ENCODE measurements around the gene IQGAP2. TPM values are rescaled to one million over a fixed set of nuclear protein-coding genes. Genes with fewer than 3 reads are reported as not detected.

IQGAP2 gene
- total RNA-seq, 2 donors from 2014 or later, result 117 to 134 TPM

DNA sequence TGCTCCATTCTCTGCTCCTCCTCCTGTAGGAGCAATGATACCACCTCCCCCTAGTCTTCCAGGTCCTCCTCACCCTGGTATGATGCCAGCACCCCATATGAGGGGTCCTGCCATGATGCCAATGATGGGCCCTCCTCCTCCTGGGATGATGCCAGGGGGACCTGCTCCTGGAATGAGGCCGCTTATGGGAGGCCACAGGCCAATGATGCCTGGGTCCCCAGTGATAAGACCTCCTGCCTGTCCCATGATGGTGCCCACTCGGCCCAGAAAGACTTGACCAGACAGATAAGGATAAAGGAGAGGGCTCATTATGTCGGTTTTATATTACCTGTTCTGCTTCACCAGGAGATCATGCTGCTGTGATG is 26.2 kb upstream of the IQGAP2 start:
- Mint-ChIP-seq H3K4me3 (no peak overlapping the region), H3K36me3 (ENCODE audit: low read depth) (peaks cover 4% of the 10 kb centered on the region), H3K4me1 (peaks cover 29% of the 10 kb centered on the region), H3K27me3 (no peaks in the 10 kb centered on the region), H3K27ac (peak overlapping the region; percentile 43)
- DNase-seq (no peak), ATAC-seq (no peak)
- no peaks in the 10 kb centered on the region for H3K9me3 ChIP-seq (ENCODE audit: control insufficient read depth, low read length, poor library complexity, severe bottlenecking)

DNA sequence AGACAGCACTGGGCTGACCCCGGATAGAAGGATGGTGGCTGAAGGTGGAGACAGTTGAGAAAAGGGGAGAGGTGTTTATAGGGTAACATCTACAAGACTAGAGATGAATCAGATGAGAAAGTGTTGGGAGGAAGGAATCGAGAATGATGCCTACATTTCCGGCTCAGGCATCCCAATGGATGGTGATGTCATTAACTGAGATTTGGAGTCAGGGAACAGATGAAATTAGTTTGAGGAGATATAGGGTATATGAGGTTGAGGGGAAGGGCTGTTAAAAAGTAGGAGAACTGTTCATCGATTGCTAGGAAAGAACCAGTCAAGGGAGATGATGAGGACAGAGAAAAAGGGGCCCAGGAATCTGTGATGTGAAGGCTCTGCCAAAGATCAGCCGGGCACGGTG is 24.7 kb upstream of the IQGAP2 start:
- peak overlapping the region; percentile 68 for H3K4me3 Mint-ChIP-seq
- peaks cover 36% of the 10 kb centered on the region for H3K4me1 Mint-ChIP-seq
- no peaks in the 10 kb centered on the region for H3K27me3 Mint-ChIP-seq
- H3K9me3 ChIP-seq (ENCODE audit: control insufficient read depth, low read length, poor library complexity, severe bottlenecking), result no peaks in the 10 kb centered on the region
- ATAC-seq (no peak), DNase-seq (no peak)
- H3K36me3 Mint-ChIP-seq (ENCODE audit: low read depth), result peaks cover 4% of the 10 kb centered on the region
- H3K27ac Mint-ChIP-seq, result peak overlapping the region; percentile 91

DNA sequence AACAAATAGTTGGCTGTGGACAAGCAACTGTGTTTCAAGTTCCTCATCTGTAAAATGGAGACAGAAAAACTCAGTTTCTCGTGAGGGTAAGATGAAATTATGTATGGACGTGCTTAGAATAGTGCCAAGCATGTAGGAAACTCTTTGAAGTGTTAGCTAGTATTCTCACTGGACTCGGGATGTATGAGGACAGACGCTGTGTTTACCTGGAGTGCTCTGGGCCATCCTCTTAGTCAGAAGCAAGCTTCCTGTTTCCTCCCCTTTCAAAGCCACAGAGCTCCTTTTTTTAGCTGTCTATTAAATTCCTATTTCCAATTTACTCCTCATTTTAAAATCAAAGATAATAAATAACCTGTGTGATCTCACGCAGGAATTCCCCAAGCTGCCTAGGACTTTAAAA is 23.8 kb upstream of the IQGAP2 start:
- H3K36me3 Mint-ChIP-seq (ENCODE audit: low read depth), result peaks cover 4% of the 10 kb centered on the region
- peak overlapping the region; percentile 31 for H3K4me3 Mint-ChIP-seq
- peak; percentile 76 for ATAC-seq
- DNase-seq, result no peak
- no peaks in the 10 kb centered on the region for H3K27me3 Mint-ChIP-seq
- no peaks in the 10 kb centered on the region for H3K9me3 ChIP-seq (ENCODE audit: control insufficient read depth, low read length, poor library complexity, severe bottlenecking)
- H3K4me1 Mint-ChIP-seq, result peaks cover 43% of the 10 kb centered on the region
- peak overlapping the region; percentile 91 for H3K27ac Mint-ChIP-seq

DNA sequence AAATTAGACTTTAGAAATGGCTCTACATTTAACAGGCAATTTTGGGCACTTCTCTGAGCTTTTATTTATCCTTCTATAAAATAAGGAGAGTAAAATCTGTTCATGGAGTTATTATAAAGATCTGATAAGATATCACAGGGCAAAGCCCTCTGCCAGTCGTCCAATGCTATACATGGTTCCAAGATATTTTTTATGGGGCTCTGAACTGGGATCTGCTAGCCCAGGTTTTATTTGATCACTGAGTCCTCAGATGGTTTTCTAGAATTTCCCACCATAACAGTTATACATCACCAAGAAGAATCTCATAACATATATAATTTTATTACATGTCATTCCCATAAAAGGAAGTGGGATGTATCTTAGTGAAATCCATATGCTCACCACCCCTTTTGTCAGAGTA is 23.2 kb upstream of the IQGAP2 start:
- H3K9me3 ChIP-seq (ENCODE audit: control insufficient read depth, low read length, poor library complexity, severe bottlenecking), result no peaks in the 10 kb centered on the region
- Mint-ChIP-seq H3K27ac (peak overlapping the region; percentile 91), H3K4me1 (peaks cover 43% of the 10 kb centered on the region), H3K36me3 (ENCODE audit: low read depth) (peaks cover 4% of the 10 kb centered on the region), H3K27me3 (no peaks in the 10 kb centered on the region), H3K4me3 (no peak overlapping the region)
- ATAC-seq (no peak), DNase-seq (no peak)

DNA sequence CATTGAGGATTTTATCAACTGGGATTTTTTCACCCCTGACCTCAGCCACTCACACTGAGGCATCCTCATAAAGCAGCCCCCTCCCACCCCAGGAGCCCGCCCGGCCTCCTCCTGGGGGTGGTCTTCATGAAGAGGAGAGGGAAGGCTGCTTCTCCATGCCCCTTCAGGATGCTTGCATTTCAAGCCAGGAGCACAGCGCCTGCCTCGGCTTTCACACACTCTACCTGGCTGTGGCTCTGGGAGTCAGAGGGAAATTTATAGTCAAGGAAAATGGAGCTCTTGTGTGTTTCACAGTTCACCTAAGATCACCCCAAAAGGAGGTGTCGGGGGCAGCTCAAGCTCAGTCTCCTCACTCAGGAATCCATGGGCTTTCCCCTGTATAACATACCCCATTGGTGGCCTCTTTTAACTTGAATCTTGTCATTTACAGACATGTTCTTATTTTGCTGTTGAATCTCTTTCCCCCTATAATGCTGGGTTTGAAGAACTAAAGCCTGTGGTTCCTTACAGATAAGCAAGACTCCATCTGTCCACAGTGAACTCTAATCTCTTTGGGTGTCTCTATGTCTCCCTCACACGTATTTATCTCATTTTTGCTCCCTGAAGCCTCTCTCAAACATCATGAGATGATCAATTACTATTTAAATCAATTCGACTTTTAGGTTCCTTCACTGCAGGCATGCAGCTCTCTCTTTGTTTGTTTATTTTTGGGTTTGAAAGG is 22.6 kb upstream of the IQGAP2 start:
- peak overlapping the region; percentile 91 for H3K27ac Mint-ChIP-seq
- H3K9me3 ChIP-seq (ENCODE audit: control insufficient read depth, low read length, poor library complexity, severe bottlenecking), result no peaks in the 10 kb centered on the region
- ATAC-seq (no peak), DNase-seq (no peak)
- H3K36me3 Mint-ChIP-seq (ENCODE audit: low read depth), result peaks cover 4% of the 10 kb centered on the region
- peak overlapping the region; percentile 36 for H3K4me3 Mint-ChIP-seq
- no peaks in the 10 kb centered on the region for H3K27me3 Mint-ChIP-seq
- H3K4me1 Mint-ChIP-seq, result peaks cover 46% of the 10 kb centered on the region

DNA sequence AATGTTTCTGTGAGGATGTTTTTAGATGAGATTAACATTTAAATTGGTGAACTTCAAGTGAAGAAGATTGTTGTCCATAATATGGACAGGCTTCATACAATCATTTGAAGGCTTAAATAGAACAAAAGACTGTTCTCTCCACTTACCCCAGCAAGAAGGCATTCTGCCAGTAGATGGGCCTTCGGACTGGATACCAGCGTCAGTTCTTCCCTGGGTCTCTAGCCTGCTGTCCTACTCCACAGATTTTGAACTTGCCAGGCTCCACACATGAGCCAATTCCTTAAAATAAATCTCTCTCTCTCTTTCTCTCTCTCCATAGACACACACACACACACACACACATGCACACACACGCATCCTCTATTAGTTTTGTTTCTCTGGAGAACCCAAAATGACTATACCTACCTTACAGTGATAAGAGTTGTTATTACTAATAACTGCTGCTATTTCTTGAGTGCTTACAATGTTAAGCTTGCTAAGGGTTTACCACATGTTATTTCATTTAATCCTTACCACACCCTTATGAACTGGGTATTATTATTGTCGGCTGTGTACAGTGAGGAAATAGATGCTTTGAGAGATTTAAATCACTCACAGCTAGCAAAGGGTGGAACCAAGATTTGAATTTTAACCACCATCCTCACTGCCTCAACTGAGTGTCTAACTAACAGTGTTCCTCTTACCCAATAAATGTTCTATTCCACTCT is 19.8 kb upstream of the IQGAP2 start:
- H3K4me1 Mint-ChIP-seq, result peaks cover 45% of the 10 kb centered on the region
- no peaks in the 10 kb centered on the region for H3K27me3 Mint-ChIP-seq
- no peaks in the 10 kb centered on the region for H3K9me3 ChIP-seq (ENCODE audit: control insufficient read depth, low read length, poor library complexity, severe bottlenecking)
- ATAC-seq (peak; percentile 35), DNase-seq (no peak)
- peaks cover 2% of the 10 kb centered on the region for H3K36me3 Mint-ChIP-seq (ENCODE audit: low read depth)
- H3K4me3 Mint-ChIP-seq, result peak overlapping the region; percentile 66
- H3K27ac Mint-ChIP-seq, result peak overlapping the region; percentile 34

DNA sequence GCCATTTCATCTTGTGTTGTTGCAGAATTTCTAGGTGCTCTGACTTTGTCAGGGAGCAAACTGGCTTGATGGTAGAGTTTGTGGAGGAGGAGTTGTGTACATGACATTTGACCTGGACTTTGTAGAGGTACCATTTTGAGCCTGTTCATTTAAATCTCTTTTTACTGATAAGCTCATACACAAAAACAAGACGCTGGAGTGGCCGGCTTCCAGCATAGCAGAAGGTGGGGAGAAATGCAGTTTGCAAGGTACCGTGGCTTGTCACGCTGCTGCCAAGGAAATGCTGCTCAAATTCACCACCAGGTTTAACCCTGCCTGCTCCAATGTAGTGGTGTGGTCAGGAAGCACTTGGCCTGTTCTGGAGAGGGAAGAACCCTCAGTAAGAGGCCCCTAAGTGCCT is 18.9 kb upstream of the IQGAP2 start:
- DNase-seq (no peak), ATAC-seq (peak; percentile 32)
- H3K4me3 Mint-ChIP-seq, result no peak overlapping the region
- H3K36me3 Mint-ChIP-seq (ENCODE audit: low read depth), result no peaks in the 10 kb centered on the region
- H3K27me3 Mint-ChIP-seq, result no peaks in the 10 kb centered on the region
- peaks cover 36% of the 10 kb centered on the region for H3K4me1 Mint-ChIP-seq
- peak overlapping the region; percentile 34 for H3K27ac Mint-ChIP-seq
- no peaks in the 10 kb centered on the region for H3K9me3 ChIP-seq (ENCODE audit: control insufficient read depth, low read length, poor library complexity, severe bottlenecking)

DNA sequence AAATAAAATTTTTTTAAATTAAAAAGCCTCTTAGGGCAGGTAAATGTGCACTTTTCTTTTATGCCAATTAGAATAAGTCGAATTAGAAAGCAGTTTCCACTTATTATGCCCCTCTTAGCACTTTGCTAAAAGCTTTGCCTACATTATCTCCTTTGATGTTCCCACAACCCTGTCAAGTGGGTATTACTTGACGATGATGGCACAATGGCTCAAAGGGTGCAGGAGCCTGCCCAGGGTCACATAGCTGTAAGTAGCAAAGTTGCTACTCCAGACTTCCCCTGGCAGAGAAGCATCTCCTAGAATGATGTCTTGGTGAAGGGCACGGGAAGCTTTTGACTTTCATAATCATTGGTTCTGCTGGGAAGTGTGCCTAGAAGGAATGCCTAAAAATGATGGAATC is 18.4 kb upstream of the IQGAP2 start:
- no peaks in the 10 kb centered on the region for H3K27me3 Mint-ChIP-seq
- H3K9me3 ChIP-seq (ENCODE audit: control insufficient read depth, low read length, poor library complexity, severe bottlenecking), result no peaks in the 10 kb centered on the region
- no peak overlapping the region for H3K4me3 Mint-ChIP-seq
- H3K36me3 Mint-ChIP-seq (ENCODE audit: low read depth), result no peaks in the 10 kb centered on the region
- no peak for DNase-seq
- peaks cover 33% of the 10 kb centered on the region for H3K4me1 Mint-ChIP-seq
- H3K27ac Mint-ChIP-seq, result no peak overlapping the region
- ATAC-seq, result peak; percentile 77

DNA sequence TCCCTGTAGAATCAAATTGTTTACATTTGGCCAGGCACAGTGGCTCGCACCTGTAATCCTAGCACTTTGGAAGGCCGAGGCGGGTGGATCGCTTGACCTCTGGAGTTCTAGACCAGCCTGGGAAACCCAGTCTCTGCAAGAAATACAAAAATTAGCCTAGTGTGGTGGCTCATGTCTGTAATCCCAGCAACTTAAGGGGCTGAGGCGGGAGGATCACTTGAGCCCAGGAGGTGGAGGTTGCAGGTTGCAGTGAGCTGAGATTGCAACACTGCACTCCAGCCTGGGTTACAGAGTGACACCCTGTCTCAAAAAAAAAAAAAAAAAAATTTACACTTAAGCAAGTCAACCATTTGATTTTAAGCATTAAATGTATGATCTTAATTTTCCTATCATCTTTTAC is 17.5 kb upstream of the IQGAP2 start:
- no peak overlapping the region for H3K4me3 Mint-ChIP-seq
- H3K4me1 Mint-ChIP-seq, result peaks cover 37% of the 10 kb centered on the region
- H3K27me3 Mint-ChIP-seq, result no peaks in the 10 kb centered on the region
- H3K27ac Mint-ChIP-seq, result no peak overlapping the region
- DNase-seq (no peak), ATAC-seq (no peak)
- H3K9me3 ChIP-seq (ENCODE audit: control insufficient read depth, low read length, poor library complexity, severe bottlenecking), result no peaks in the 10 kb centered on the region
- H3K36me3 Mint-ChIP-seq (ENCODE audit: low read depth), result no peaks in the 10 kb centered on the region

DNA sequence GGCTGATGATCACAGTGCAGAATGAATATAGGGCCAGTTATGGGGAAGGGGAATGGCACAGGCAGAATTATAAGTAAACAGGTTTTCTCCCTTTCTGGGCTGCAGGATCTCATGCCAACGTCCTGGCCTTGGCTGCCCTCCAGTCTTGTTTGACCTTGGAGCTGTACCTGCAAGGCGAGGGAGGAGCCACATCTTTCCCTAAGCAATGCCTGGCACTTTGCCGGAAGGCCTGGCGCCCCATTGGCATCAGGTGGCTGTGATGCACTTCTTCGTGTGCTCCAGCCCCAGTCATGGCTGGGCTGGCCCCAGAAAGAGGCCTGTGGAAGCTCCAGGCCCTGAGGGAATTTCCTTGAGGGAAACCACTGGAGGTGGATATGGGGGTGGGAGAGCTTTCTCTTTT is 16.7 kb upstream of the IQGAP2 start:
- no peak overlapping the region for H3K27ac Mint-ChIP-seq

DNA sequence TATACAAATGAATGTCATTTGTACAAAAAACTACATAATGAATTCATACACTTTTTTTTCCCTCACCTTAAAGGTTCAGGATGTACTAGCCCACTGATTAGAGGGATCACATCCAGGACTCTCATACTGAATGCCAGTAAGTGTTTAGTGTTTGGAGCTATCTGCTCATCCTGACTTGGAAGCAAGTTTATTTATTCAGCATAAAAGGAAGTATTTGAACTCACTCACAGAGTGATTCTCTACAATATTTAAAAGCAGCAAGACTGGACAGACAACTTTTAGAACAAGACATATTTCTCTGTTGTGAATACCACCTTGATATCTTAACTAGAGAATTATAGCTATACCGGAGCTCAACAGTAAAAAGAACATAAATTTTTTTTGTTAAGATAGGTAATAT is 14.8 kb upstream of the IQGAP2 start:
- no peak overlapping the region for H3K4me3 Mint-ChIP-seq
- no peak overlapping the region for H3K27ac Mint-ChIP-seq
- no peaks in the 10 kb centered on the region for H3K36me3 Mint-ChIP-seq (ENCODE audit: low read depth)
- DNase-seq (no peak), ATAC-seq (no peak)
- H3K27me3 Mint-ChIP-seq, result no peaks in the 10 kb centered on the region
- peaks cover 38% of the 10 kb centered on the region for H3K4me1 Mint-ChIP-seq
- H3K9me3 ChIP-seq (ENCODE audit: control insufficient read depth, low read length, poor library complexity, severe bottlenecking), result no peaks in the 10 kb centered on the region

More for the DNA sequence above, 16.7 kb upstream of the IQGAP2 start:
- Mint-ChIP-seq H3K4me3 (no peak overlapping the region), H3K27me3 (no peaks in the 10 kb centered on the region), H3K4me1 (peaks cover 37% of the 10 kb centered on the region), H3K36me3 (ENCODE audit: low read depth) (no peaks in the 10 kb centered on the region)
- no peaks in the 10 kb centered on the region for H3K9me3 ChIP-seq (ENCODE audit: control insufficient read depth, low read length, poor library complexity, severe bottlenecking)
- ATAC-seq (no peak), DNase-seq (no peak)

DNA sequence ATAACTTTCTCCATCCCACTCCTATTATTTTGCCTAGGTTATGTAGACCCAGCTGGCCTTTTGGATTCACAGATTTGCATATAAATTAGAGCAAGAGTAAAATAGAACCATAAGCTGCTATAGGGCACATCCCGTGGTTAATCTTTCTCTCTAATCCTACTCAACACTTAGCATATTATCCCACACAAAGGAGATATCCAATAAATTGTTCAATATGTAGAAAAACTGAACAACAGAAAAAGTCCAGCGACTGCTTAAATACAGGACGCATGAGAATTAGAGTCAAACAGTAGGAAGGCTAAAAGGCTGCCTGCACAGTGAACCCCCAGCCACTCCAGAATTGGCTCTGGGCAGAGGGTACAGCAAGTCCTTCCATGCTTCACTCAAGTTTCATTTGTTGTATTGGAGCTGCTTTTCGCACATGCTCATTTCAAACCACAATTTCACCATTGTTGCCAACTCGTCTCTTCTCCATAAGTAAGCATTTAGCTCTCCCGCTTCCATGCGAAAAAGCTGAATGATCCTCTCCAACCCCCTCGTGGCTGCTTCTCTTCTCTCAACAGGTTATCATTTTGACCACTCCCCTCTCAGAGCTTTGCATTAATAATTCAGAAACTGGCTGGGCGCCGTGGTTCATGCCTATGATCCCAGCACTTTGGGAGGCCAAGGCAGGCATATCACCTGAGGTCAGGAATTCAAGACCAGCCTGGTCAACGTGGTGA is 14.1 kb upstream of the IQGAP2 start:
- Mint-ChIP-seq H3K27me3 (no peaks in the 10 kb centered on the region), H3K36me3 (ENCODE audit: low read depth) (no peaks in the 10 kb centered on the region), H3K4me3 (no peak overlapping the region), H3K27ac (no peak overlapping the region), H3K4me1 (peaks cover 38% of the 10 kb centered on the region)
- ATAC-seq (no peak), DNase-seq (no peak)
- no peaks in the 10 kb centered on the region for H3K9me3 ChIP-seq (ENCODE audit: control insufficient read depth, low read length, poor library complexity, severe bottlenecking)

DNA sequence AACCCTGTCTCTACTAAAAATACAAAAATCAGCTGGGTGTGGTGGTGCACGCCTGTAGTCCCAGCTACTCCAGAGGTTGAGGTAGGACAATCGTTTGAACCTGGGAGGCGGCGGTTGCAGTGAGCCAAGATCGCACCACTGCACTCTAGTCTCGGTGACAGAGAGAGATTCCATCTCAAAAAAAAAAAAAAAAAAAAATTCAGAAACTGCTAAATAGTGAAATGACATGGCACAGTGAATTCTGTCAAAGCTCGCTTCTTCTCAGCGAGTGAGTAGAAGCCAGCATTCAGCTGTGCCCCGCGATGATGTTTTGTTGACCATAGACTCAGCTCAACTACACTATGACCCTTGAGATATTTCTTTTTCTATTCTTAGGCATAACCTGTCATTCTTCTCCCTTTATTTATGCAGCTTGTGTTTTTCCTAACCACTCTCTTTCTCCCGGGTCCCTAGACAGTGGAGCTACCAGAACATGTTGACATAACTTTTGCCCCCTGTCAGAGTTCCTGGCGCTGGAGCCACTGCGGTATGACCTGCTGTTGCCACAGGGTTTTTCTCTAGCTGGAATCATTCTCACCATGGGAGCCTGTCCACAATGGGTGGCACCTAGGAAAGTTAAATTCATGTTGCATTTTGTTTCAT is 13.5 kb upstream of the IQGAP2 start:
- Mint-ChIP-seq H3K4me1 (peaks cover 41% of the 10 kb centered on the region), H3K27me3 (no peaks in the 10 kb centered on the region), H3K36me3 (ENCODE audit: low read depth) (no peaks in the 10 kb centered on the region), H3K4me3 (no peak overlapping the region), H3K27ac (peak overlapping the region; percentile 79)
- H3K9me3 ChIP-seq (ENCODE audit: control insufficient read depth, low read length, poor library complexity, severe bottlenecking), result no peaks in the 10 kb centered on the region
- DNase-seq (no peak), ATAC-seq (no peak)
